Measurements from ENCODE around the gene WASF3.

- TF ChIP-seq CTCF (IDR thresholded peaks at IDR 0.05) (no peak), POLR2A (IDR thresholded peaks at IDR 0.05) (no peak)
Observed at GRCh38 chr13:26584713-26585112, 27.2 kb downstream of the WASF3 start.

Measured in esophagus squamous epithelium (tissue), 4 donors.